GM18508 (cell line): ENCODE data around the gene DMRTC1B.
"Not testable (repeated sequence)": the region's sequence is repeated elsewhere in the genome, so short reads cannot be mapped to it uniquely, and the experiment has no call there.

Source experiments
- ATAC-seq: cut with Tn5 transposase; IDR thresholded peaks from one replicate; pipeline ENCODE4 v1.9.1; 2021; ENCODE audit warnings: moderate number of reproducible peaks; ENCODE audit not compliant: insufficient read depth, unreplicated experiment

DMRTC1B gene, protein sequence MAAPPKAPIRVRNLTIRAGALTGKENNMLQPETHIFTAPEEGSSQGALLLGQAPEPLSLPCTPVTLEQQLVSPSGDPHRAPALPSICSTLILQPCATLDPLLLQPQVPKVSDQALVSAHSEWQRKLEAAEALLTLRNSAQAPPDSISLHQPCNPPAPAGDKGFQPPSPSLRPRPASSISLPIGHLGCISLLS

DNA sequence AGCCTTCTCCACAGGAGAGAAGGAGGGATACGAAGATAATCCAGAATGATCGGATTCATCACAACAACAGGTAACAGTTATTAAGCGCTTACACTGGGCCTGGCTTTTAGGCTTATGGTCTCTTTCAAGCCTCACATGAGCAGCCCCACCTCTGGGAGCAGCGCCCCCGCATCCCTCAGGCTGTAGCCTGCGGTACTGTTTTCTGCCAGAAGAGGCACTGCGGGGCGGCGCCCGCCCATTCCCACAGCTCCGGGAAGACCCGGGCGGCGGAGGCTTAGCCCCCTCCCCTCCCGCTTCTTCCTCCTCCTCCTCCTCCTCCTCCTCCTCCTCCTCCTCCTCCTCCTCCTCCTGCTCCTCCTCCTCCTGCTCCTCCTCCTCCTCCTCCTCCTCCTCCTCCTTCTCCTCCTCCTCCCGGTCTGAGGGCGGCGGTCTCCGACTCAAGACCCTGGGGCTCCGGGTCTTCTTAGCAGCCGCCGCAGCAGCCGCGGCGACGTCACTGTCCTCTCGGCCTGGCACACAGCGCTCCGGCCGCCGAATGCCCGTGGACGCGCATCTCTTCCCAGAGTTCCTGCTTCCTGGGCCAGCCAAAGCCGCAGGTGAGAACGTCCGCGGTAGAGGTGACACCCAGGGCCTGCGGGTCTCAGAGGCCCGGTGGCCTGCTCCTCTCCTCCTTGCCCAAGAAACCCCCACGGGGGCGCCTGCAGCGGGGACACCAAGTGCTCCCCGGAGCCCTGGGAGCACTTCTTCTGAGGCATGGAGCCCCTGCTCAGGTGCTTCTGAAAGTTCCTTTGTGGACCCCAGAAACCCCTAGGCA, at the start of gene DMRTC1B:
DMRTC1B (plus strand) TSS at position 238 of the 814 bp plus-strand sequence. CDS start 68,246 bp downstream, outside the sequence.
- ATAC-seq: peak; percentile 62

DNA sequence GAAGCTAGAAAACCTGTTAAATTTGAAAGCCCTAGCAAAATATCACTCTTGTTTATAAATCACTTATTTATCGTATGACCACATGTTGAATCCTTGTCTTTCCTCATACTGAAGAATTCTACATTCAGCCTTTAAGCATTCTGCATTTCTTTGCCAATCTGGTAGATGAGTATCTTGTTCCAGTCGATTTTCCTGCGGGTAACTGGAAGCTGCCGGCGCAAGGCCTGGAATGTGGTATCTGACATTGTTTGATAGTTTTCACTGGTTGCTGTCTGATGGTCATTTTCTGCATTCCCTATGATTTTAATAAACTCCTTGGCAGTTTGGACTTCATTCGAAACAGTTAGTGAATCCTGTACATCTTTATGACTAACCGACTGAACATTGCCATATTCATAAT, 48.8 kb upstream of the DMRTC1B start:
- ATAC-seq: no peak

DNA sequence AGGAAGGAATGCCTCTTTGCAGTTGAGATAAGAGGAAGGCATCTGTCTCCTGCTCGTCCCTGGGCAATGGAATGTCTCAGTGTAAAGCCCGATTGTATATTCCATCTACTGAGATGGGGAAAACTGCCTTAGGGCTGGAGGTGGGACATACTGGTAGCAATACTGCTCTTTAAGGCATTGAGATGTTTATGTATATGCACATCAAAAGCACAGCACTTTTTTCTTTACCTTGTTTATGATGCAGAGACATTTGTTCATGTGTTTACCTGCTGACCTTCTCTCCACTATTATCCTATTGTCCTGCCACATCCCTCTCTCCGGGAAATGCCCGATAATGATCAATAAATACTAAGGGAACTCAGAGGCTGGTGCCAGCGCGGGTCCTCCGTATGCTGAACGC, 43.1 kb upstream of the DMRTC1B start:
- not testable (repeated sequence) for ATAC-seq

DNA sequence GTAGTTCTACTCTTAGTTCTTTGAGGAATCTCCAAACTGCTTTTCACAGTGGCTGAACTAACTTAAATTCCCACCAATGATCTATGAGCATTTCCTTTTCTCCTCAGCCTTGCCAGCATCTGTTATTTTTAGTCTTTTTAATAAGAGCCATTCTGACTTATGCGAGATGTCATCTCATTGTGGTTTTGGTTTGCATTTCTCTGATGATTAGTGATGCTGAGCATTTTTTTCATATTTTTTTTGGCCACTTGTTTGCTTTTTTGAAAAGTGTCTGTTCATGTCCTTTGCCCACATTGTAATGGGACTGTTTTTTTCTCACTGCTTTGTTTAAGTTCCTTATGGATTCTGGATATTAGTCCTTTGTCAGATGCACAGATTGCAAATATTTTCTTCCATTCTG, 41.1 kb upstream of the DMRTC1B start:
- ATAC-seq: no peak

DNA sequence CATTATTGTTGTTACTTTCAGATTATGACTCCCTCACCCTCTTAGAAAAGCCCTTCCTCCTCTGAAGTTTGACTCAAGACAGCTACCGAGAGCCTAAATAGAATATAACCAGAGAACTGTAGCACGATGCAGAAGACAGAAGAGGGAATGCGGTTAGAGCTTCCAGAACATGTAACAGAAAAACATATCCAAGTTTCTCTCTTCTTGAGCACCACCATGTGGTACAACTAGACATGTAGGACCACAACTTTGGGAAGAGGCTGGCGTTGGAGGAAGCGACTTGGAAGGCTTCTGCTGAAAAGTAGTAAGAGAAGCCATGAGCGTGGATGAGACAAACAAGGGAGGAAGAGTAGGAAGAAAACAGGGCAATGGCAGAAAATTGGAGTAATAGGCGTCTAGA, 31.1 kb upstream of the DMRTC1B start:
- ATAC-seq: not testable (repeated sequence)

DNA sequence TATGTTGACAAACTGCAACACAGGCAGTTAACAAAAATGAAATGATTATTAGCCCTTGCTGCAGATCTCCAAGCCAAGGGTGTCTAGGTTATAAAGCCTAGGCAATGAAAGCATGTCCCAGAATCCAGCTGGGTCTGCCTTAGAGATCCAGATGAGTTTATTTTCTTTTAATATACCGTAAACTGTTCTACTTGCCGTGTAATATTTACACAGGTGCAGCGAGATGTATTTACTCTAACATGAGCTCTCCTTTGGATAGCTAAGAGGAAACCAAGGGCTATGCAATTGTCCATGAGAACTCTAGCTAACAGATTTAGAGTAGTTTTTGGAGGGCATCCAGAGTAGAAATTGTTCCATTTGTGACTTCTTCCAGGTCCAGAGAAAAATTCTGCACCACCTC, 28.1 kb upstream of the DMRTC1B start:
- not testable (repeated sequence) for ATAC-seq

DNA sequence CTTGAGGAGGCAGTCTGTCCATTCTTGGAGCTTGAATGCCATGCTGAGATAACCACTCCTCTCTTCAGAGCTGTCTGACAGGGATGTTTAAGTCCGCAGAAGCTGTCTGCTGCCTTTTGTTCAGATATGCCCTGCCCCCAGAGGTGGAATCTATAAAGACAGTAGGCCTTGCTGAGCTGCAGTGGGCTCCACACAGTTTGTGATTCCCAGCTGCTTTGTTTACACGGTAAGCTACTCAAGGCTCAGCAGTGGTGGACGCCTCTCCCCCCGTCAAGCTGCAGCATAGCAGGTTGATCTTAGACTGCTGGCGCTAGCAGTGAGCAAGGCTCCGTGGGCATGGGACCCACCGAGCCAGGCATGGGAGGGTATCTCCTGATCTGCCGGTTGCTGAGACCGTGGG, 16.2 kb upstream of the DMRTC1B start:
- not testable (repeated sequence) for ATAC-seq

DNA sequence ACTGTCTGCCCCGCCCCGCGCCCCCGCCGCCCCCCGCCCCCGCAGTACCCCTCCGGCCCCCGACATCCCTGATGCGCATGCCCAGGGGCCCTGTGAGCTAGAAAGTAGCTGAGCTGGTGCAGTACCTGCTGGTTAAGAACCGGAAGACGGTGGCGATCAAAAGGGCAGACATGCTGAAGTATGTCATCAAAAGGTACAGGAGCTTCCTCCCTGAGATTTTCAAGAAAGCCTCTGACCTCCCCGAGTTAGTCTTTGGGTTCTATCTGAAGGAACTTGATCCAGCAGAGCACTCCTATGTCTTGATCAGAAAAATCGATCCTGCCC, 739 bp downstream of the DMRTC1B start:
- ATAC-seq: peak; percentile 81

DNA sequence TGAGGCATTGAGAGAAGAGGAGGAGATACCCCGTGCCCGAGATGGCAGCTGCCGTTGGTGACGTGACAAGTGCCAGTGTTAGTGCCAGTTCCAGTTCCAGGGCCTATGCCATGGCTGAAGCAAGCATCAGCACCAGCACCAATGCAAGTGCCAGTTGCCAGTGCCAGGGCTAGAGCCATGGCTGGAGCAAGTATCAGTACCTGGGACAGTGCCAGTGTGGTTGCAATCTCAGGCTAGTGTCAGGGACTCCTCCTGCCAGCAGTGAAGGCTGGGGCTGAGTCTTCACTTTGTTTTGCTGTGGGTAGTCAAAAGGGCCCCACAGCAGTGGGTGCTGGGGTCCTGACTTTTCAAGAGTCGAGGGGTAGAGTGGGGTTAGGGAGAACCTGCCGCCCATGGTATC, 1.5 kb downstream of the DMRTC1B start:
- not testable (repeated sequence) for ATAC-seq

DNA sequence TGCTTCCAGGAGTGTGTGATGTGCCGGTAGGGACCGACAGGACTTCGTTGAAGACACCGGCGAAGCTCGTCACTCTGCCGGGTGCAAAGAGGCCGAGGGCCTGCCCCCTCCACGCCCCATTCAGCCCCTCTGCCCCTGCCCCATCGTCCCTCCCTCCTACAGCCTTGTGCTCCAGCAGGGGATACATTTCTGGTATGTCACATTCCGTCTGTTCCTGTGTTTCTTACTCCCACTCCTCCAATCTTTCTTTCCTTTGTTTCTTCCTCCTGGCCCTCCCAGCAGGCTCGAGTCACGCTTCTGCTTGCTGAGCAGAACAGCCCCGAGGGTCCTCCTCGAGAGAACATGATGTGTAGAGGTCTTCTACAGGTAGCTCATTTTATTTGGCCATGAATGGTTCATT, 5.9 kb downstream of the DMRTC1B start, which contains the start of gene FAM236B:
FAM236B (minus strand) TSS at position 101 of the 400 bp plus-strand sequence; CDS start at position 1, 100 bp downstream.
- ATAC-seq: not testable (repeated sequence)

DNA sequence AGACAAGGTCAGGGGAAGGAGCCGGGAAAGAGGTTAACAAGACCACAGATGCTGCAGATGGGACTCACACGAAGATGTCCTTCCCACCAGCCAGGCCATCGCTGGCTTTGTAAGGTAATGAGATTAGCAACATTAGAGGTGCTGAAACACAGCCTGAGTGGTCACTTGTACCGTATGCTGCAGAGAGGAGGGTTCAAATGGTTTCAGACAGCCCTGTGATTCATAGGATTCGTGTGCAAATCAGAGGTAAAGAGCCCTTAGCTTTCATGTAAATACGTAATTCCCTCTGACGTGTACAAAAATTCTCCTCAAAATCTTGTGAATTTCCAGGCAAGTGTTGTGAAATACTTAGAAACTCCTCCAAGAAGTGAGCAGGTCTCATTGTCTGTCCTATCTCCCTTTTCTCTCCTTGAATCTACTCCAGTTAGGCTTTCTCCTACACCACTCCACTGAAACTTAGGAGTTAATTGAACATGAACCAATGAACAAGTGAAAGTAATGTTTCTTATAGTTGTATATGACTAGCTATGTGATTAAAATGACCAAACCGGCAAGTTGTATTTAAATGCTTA, 6.8 kb downstream of the DMRTC1B start:
- not testable (repeated sequence) for ATAC-seq

DNA sequence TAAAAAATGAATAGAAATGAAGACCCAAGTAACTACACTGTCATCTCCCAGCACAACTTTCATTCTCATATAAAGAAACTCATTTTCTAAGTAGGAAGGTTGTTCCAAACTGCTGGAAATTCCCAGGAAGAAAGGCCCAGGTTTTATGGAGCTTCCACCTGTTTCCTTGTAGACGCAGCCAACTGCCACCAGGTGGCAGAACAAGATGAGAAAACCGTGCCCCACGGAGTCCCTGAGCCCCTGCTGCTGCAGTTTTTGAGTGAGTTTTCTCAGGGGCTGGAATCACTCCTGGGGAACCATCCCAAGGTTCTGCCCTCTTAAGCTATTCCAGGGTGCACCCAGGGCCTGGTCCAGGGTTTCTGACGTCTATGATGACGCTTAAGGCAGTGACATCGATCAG, 7.3 kb downstream of the DMRTC1B start:
- not testable (repeated sequence) for ATAC-seq

DNA sequence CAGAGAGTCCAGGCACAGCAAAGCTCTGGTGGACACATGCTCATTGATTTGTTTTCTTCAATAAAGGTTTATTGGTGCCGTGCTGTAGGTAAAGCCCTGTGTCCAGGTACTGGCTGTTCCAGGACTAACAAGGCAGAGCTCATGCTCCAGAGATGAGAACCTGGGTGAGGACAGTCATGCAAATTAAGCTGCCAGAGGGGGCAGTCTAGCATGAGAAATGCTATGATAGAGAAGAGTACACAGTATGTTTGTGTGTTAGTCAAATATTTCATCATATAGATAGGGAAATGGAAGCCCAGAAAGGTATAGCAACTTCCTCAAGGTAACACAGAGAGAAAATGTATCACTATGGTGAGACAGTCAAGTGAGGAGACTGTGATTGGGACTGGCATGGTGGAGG, 11.5 kb downstream of the DMRTC1B start:
- not testable (repeated sequence) for ATAC-seq

DNA sequence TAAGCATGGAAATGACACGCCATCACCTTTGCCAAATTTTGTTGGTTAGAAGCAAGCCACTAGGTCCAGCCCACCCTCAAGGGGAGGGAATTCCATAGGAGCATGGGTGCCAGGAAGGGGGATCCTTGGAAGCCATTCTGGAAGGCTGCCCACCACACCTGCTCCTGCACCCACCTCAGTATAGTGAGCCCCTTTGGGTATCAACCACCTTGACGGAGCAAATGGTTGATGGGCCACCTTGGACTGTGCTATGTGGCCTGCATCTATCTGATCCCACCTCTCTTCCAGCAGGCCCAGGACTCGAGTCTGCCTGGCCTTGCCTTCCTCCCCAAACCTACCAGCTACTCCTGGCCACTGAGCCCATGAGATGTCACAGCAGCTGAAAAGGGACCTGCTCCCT, 13.7 kb downstream of the DMRTC1B start:
- ATAC-seq: not testable (repeated sequence)

DNA sequence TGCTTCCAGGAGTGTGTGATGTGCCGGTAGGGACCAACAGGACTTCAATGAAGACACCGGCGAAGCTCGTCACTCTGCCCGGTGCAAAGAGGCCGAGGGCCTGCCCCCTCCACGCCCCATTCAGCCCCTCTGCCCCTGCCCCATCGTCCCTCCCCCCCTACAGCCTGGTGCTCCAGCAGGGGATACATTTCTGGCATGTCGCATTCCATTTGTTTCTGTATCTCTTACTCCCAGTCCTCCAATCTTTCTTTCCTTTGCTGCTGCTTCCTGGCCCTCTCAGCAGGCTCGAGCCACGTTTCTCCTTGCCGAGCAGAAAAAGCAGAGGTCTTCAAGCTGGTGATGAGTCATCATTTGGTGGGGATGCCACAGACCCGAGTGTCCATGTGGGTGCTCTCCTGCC, 31.4 kb downstream of the DMRTC1B start, which contains the start of gene FAM236D:
FAM236D (minus strand) TSS at position 101 of the 400 bp plus-strand sequence; CDS start at position 1, 100 bp downstream.
- not testable (repeated sequence) for ATAC-seq

DNA sequence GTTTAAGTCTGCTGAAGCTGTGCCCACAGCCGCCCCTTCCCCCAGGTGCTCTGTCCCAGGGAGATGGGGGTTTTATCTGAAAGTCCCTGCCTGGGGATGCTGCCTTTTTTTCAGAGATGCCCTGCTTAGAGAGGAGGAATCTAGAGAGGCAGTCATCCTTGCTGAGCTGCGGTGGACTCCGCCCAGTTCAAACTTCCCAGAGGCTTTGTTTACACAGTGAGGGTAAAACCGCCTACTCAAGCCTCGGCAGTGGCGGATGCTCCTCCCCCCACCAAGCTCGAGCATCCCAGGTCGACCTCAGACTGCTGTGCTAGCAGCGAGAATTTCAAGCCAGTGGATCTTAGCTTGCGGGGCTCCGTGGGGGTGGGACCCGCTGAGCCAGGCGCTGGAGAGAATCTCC, 54.0 kb downstream of the DMRTC1B start:
- not testable (repeated sequence) for ATAC-seq

DNA sequence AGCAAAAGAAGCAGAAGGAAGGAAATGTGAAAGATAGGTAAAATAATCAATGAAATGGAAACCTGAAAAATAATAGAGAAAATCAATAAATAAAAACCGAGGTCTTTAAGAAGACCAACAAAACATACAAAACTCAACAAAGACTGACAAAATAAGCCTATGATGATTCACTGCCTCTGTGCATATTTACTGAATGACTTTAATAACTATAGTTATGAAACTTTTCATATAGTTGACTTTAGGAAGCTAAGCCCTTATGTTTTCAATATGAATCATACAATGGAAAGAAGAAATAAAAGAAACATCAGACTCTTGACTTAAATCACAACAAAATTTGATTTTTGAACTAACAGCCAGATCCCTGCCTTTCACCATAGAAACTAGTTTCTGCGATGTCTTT, 60.8 kb downstream of the DMRTC1B start:
- ATAC-seq: not testable (repeated sequence)

DNA sequence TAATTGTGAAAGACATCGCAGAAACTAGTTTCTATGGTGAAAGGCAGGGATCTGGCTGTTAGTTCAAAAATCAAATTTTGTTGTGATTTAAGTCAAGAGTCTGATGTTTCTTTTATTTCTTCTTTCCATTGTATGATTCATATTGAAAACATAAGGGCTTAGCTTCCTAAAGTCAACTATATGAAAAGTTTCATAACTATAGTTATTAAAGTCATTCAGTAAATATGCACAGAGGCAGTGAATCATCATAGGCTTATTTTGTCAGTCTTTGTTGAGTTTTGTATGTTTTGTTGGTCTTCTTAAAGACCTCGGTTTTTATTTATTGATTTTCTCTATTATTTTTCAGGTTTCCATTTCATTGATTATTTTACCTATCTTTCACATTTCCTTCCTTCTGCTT, 106.2 kb downstream of the DMRTC1B start:
- not testable (repeated sequence) for ATAC-seq

DNA sequence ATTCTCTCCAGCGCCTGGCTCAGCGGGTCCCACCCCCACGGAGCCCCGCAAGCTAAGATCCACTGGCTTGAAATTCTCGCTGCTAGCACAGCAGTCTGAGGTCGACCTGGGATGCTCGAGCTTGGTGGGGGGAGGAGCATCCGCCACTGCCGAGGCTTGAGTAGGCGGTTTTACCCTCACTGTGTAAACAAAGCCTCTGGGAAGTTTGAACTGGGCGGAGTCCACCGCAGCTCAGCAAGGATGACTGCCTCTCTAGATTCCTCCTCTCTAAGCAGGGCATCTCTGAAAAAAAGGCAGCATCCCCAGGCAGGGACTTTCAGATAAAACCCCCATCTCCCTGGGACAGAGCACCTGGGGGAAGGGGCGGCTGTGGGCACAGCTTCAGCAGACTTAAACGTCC, 113.0 kb downstream of the DMRTC1B start:
- ATAC-seq: not testable (repeated sequence)
